DMS153 treated with DMSO at 0.1 percent for 48 hours (cell line): ENCODE measurements around the gene CNTNAP2.

ENCODE experiments used
- DNase-seq: peaks from one replicate; lab custom pipeline; 2025; ENCODE audit not compliant: unreplicated experiment; lab: John Stamatoyannopoulos, UW

The CNTNAP2 gene

GRCh38 chr7:146966274-146966673 is 849.7 kb downstream of the CNTNAP2 start:
- no peak for DNase-seq

- no peak for DNase-seq
Observed at GRCh38 chr7:146982482-146982881, 865.9 kb downstream of the CNTNAP2 start.

GRCh38 chr7:146991596-146991995 is 875.0 kb downstream of the CNTNAP2 start:
- DNase-seq, result no peak

- no peak for DNase-seq
Observed at GRCh38 chr7:146993764-146994163, 877.2 kb downstream of the CNTNAP2 start.

GRCh38 chr7:147008530-147008929 is 891.9 kb downstream of the CNTNAP2 start:
- DNase-seq, result no peak

- no peak for DNase-seq
Observed at GRCh38 chr7:147012666-147013065, 896.1 kb downstream of the CNTNAP2 start.

- DNase-seq, result no peak
Observed at GRCh38 chr7:147013825-147014224, 897.2 kb downstream of the CNTNAP2 start.

- DNase-seq, result no peak
Observed at GRCh38 chr7:147014286-147014955, 897.8 kb downstream of the CNTNAP2 start.

- no peak for DNase-seq
Observed at GRCh38 chr7:147015999-147016398, 899.4 kb downstream of the CNTNAP2 start.

GRCh38 chr7:147022056-147022455 is 905.5 kb downstream of the CNTNAP2 start:
- no peak for DNase-seq

- no peak for DNase-seq
Observed at GRCh38 chr7:147023440-147023839, 906.8 kb downstream of the CNTNAP2 start.

- DNase-seq, result no peak
Observed at GRCh38 chr7:147029953-147030352, 913.4 kb downstream of the CNTNAP2 start.

GRCh38 chr7:147033641-147034040 is 917.0 kb downstream of the CNTNAP2 start:
- no peak for DNase-seq

GRCh38 chr7:147041438-147041837 is 924.8 kb downstream of the CNTNAP2 start:
- no peak for DNase-seq

- DNase-seq, result no peak
Observed at GRCh38 chr7:147044941-147045340, 928.3 kb downstream of the CNTNAP2 start.

GRCh38 chr7:147047696-147048095 is 931.1 kb downstream of the CNTNAP2 start:
- DNase-seq, result no peak

- DNase-seq, result no peak
Observed at GRCh38 chr7:147048864-147049263, 932.3 kb downstream of the CNTNAP2 start.

GRCh38 chr7:147052818-147053217 is 936.2 kb downstream of the CNTNAP2 start:
- no peak for DNase-seq

GRCh38 chr7:147053746-147054145 is 937.1 kb downstream of the CNTNAP2 start:
- no peak for DNase-seq

GRCh38 chr7:147060070-147060469 is 943.5 kb downstream of the CNTNAP2 start:
- no peak for DNase-seq

- DNase-seq, result no peak
Observed at GRCh38 chr7:147062897-147063296, 946.3 kb downstream of the CNTNAP2 start.

- DNase-seq, result no peak
Observed at GRCh38 chr7:147068842-147069241, 952.2 kb downstream of the CNTNAP2 start.

- DNase-seq, result no peak
Observed at GRCh38 chr7:147069771-147070170, 953.2 kb downstream of the CNTNAP2 start.
